Right atrium auricular region (tissue), 2 donors: Measurements from ENCODE around the gene THRA. TPM values are rescaled to one million over a fixed set of nuclear protein-coding genes. Genes with fewer than 3 reads are reported as not detected.
A peak's percentile ranks its signal among the peaks of the same experiment; 100 is the strongest.

Experiments
- DNase-seq: peaks from one replicate; pipeline ENCODE4 v3.0.0-alpha.2; 2019; ENCODE audit warnings: low spot score
- H3K27ac ChIP-seq, 2 donors: fragments of 200-600 bp; sonication (generic); 1 replicate in 1 of 2; 2 replicates in 1 of 2; pipeline ENCODE4 v1.5.1; 2016 to 2019
- H3K27me3 ChIP-seq, 2 donors: fragments of 200-600 bp; sonication (generic); one replicate each; pipeline versions ENCODE4 v1.5.1 to v1.6.0; 2017 to 2019
- H3K36me3 ChIP-seq: fragments of 200-600 bp; sonication (generic); one replicate; pipeline ENCODE4 v1.5.1; 2016
- H3K4me1 ChIP-seq, 2 donors: fragments of 200-600 bp; sonication (generic); one replicate each; pipeline versions ENCODE4 v1.5.1 to v1.6.0; 2017 to 2019
- H3K4me3 ChIP-seq, 2 donors: fragments of 200-600 bp; sonication (generic); 1 replicate in 1 of 2; 2 replicates in 1 of 2; pipeline ENCODE4 v1.5.1; 2017 to 2019; ENCODE audit warnings: mild to moderate bottlenecking in 1 of 2, moderate library complexity in 1 of 2
- H3K9me3 ChIP-seq, 2 donors: fragments of 200-600 bp; sonication (generic); one replicate each; pipeline ENCODE4 v1.5.1; 2019
- total RNA-seq, 2 donors: library from RNA; depleted of rRNA; stranded (reverse); fragments of >200 nt; gene quantifications; one replicate each; pipeline ENCODE4 v1.1.0, GENCODE V29; 2016
- TF ChIP-seq, protein P1 (sequence below), 2 donors: fragments of 200-600 bp; sonication (generic); IDR thresholded peaks; one replicate each; pipeline ENCODE4 v1.5.1; 2019; ENCODE audit warnings: antibody characterized with exemption in 2 of 2

The THRA gene
- total RNA-seq, 2 donors from 2014 or later: 60.3 to 69.0 TPM

DNA sequence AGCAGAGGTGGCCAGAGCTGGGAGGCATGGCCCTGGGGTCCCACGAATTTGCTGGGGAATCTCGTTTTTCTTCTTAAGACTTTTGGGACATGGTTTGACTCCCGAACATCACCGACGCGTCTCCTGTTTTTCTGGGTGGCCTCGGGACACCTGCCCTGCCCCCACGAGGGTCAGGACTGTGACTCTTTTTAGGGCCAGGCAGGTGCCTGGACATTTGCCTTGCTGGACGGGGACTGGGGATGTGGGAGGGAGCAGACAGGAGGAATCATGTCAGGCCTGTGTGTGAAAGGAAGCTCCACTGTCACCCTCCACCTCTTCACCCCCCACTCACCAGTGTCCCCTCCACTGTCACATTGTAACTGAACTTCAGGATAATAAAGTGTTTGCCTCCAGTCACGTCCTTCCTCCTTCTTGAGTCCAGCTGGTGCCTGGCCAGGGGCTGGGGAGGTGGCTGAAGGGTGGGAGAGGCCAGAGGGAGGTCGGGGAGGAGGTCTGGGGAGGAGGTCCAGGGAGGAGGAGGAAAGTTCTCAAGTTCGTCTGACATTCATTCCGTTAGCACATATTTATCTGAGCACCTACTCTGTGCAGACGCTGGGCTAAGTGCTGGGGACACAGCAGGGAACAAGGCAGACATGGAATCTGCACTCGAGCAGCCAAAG lies 45.2 kb upstream of the THRA start:
- Histone ChIP-seq H3K27me3 (no peaks in the 10 kb centered on the region), H3K9me3 (no peaks in the 10 kb centered on the region), H3K4me3 (no peak overlapping the region), H3K27ac (peak overlapping the region in 1 of 2 donors; percentile 56), H3K4me1 (peaks cover 0 to 59% of the 10 kb centered on the region in 2 donors), H3K36me3 (peaks cover 29% of the 10 kb centered on the region)
- TF ChIP-seq, protein P1, sequence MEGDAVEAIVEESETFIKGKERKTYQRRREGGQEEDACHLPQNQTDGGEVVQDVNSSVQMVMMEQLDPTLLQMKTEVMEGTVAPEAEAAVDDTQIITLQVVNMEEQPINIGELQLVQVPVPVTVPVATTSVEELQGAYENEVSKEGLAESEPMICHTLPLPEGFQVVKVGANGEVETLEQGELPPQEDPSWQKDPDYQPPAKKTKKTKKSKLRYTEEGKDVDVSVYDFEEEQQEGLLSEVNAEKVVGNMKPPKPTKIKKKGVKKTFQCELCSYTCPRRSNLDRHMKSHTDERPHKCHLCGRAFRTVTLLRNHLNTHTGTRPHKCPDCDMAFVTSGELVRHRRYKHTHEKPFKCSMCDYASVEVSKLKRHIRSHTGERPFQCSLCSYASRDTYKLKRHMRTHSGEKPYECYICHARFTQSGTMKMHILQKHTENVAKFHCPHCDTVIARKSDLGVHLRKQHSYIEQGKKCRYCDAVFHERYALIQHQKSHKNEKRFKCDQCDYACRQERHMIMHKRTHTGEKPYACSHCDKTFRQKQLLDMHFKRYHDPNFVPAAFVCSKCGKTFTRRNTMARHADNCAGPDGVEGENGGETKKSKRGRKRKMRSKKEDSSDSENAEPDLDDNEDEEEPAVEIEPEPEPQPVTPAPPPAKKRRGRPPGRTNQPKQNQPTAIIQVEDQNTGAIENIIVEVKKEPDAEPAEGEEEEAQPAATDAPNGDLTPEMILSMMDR (IDR thresholded peaks at IDR 0.05): no peak
- DNase-seq: no peak

GRCh38 chr17:40018211-40019121 lies 44.3 kb upstream of the THRA start:
- H3K27ac ChIP-seq: peak overlapping the region; percentile 51 to 56
- H3K4me3 ChIP-seq: no peak overlapping the region
- H3K4me1 ChIP-seq: peaks cover 0 to 65% of the 10 kb centered on the region in 2 donors
- no peaks in the 10 kb centered on the region for H3K9me3 ChIP-seq
- H3K27me3 ChIP-seq: no peaks in the 10 kb centered on the region
- TF ChIP-seq, protein P1 (IDR thresholded peaks at IDR 0.05): no peak
- DNase-seq: no peak
- H3K36me3 ChIP-seq: peaks cover 38% of the 10 kb centered on the region

- Histone ChIP-seq H3K4me3 (no peak overlapping the region), H3K4me1 (peaks cover 0 to 58% of the 10 kb centered on the region in 2 donors), H3K27me3 (no peaks in the 10 kb centered on the region), H3K27ac (peak overlapping the region; percentile 51 to 56), H3K36me3 (peaks cover 44% of the 10 kb centered on the region), H3K9me3 (no peaks in the 10 kb centered on the region)
- TF ChIP-seq, protein P1 (IDR thresholded peaks at IDR 0.05): no peak
- no peak for DNase-seq
These were observed 43.4 kb upstream of the THRA start for GRCh38 chr17:40019140-40019991.

- Histone ChIP-seq H3K9me3 (no peaks in the 10 kb centered on the region), H3K27ac (no peak overlapping the region), H3K4me1 (peaks cover 0 to 50% of the 10 kb centered on the region in 2 donors), H3K36me3 (peaks cover 52% of the 10 kb centered on the region), H3K4me3 (no peak overlapping the region), H3K27me3 (no peaks in the 10 kb centered on the region)
- no peak for DNase-seq
- TF ChIP-seq, protein P1 (IDR thresholded peaks at IDR 0.05): no peak
These were observed 42.6 kb upstream of the THRA start for GRCh38 chr17:40020146-40020545.

GRCh38 chr17:40021451-40021971 lies 41.3 kb upstream of the THRA start:
- H3K27me3 ChIP-seq: no peaks in the 10 kb centered on the region
- peak overlapping the region in 1 of 2 donors; percentile 35 for H3K27ac ChIP-seq
- no peaks in the 10 kb centered on the region for H3K9me3 ChIP-seq
- TF ChIP-seq, protein P1 (IDR thresholded peaks at IDR 0.05): no peak
- peaks cover 65% of the 10 kb centered on the region for H3K36me3 ChIP-seq
- no peak overlapping the region for H3K4me3 ChIP-seq
- DNase-seq: no peak
- H3K4me1 ChIP-seq: peaks cover 0 to 41% of the 10 kb centered on the region in 2 donors
